GM18508 (cell line): ENCODE measurements around the gene CHD3.
A peak's percentile ranks its signal among the peaks of the same experiment; 100 is the strongest.
"Not testable (repeated sequence)": the region's sequence is repeated elsewhere in the genome, so short reads cannot be mapped to it uniquely, and the experiment has no call there.

Experiments
- ATAC-seq: cut with Tn5 transposase; IDR thresholded peaks from one replicate; pipeline ENCODE4 v1.9.1; 2021; ENCODE audit warnings: moderate number of reproducible peaks; ENCODE audit not compliant: insufficient read depth, unreplicated experiment

The CHD3 gene

GRCh38 chr17:7849751-7850504 lies 38.7 kb upstream of the CHD3 start:
- no peak for ATAC-seq

- no peak for ATAC-seq
Observed at GRCh38 chr17:7850701-7851437, 37.7 kb upstream of the CHD3 start.

- ATAC-seq, result no peak
Observed at GRCh38 chr17:7851438-7852261, 36.9 kb upstream of the CHD3 start.

GRCh38 chr17:7852262-7852670 lies 36.3 kb upstream of the CHD3 start:
- no peak for ATAC-seq

GRCh38 chr17:7852919-7853690 lies 35.5 kb upstream of the CHD3 start:
- ATAC-seq, result no peak

- ATAC-seq, result no peak
Observed at GRCh38 chr17:7853691-7854038, 34.9 kb upstream of the CHD3 start.

- ATAC-seq, result no peak
Observed at GRCh38 chr17:7854078-7854777, 34.4 kb upstream of the CHD3 start.

- no peak for ATAC-seq
Observed at GRCh38 chr17:7854851-7855659, 33.5 kb upstream of the CHD3 start, which contains the start of gene TMEM88. Gene TMEM88, plus strand, starts transcription at chr17:7855066. Its CDS starts 9 bp downstream, at chr17:7855075.

- ATAC-seq, result no peak
Observed at GRCh38 chr17:7855660-7856010, 33.0 kb upstream of the CHD3 start.

GRCh38 chr17:7856011-7856810 lies 32.4 kb upstream of the CHD3 start:
- no peak for ATAC-seq

- peak; percentile 50 for ATAC-seq
Observed at GRCh38 chr17:7856811-7857712, 31.5 kb upstream of the CHD3 start, which contains the start of gene NAA38. Gene NAA38, minus strand, starts transcription at chr17:7857559. Its CDS starts 96 bp downstream, at chr17:7857463.

GRCh38 chr17:7857713-7858521 lies 30.7 kb upstream of the CHD3 start, which contains the start of gene CYB5D1:
Gene CYB5D1, plus strand, starts transcription at chr17:7858003. Its CDS starts 132 bp downstream, at chr17:7858135.
- peak; percentile 18 for ATAC-seq

GRCh38 chr17:7858522-7858810 lies 30.1 kb upstream of the CHD3 start:
- ATAC-seq, result no peak

GRCh38 chr17:7859028-7859427 lies 29.6 kb upstream of the CHD3 start:
- no peak for ATAC-seq

GRCh38 chr17:7862692-7863437 lies 25.7 kb upstream of the CHD3 start:
- no peak for ATAC-seq

- not testable (repeated sequence) for ATAC-seq
Observed at GRCh38 chr17:7864384-7864783, 24.2 kb upstream of the CHD3 start.
